Neuron (in vitro differentiated cells): ENCODE measurements around the gene WDHD1.
"Not testable (repeated sequence)": the region's sequence is repeated elsewhere in the genome, so short reads cannot be mapped to it uniquely, and the experiment has no call there.

ENCODE experiments used
- H2AFZ ChIP-seq: one replicate; pipeline ENCODE4 v1.6.1; 2013; ENCODE audit warnings: low read depth, mild to moderate bottlenecking, inconsistent platforms, low read length, moderate library complexity
- H3K27me3 ChIP-seq: one replicate; pipeline ENCODE4 v1.6.1; 2013; ENCODE audit warnings: low read length; ENCODE audit not compliant: insufficient read depth
- H3K36me3 ChIP-seq: one replicate; pipeline ENCODE4 v1.6.1; 2013; ENCODE audit warnings: low read length; ENCODE audit not compliant: insufficient read depth
- H3K4me1 ChIP-seq: one replicate; pipeline ENCODE4 v1.6.1; 2013; ENCODE audit warnings: low read length; ENCODE audit not compliant: insufficient read depth
- H3K4me3 ChIP-seq: 2 replicates; pipeline ENCODE4 v1.5.1; 2013; ENCODE audit warnings: mild to moderate bottlenecking, low read length, moderate library complexity
- H3K9me3 ChIP-seq: one replicate; pipeline ENCODE4 v1.6.1; 2013; ENCODE audit warnings: low read length

WDHD1 gene

GRCh38 chr14:55026793-55027561 lies at the start of gene WDHD1, which contains the start of gene SOCS4:
Gene WDHD1 (minus strand): TSS chr14:55027099. CDS start chr14:55026787, 312 bp downstream.
Gene SOCS4 (plus strand): TSS chr14:55027236. CDS start chr14:55043042, 15,806 bp downstream.
- no peaks in the 10 kb centered on the region for H3K9me3 ChIP-seq
- peaks cover 21% of the 10 kb centered on the region for H3K36me3 ChIP-seq
- H3K27me3 ChIP-seq: no peaks in the 10 kb centered on the region
- H2AFZ ChIP-seq: peak within 1 kb of the TSS; percentile 88
- H3K4me3 ChIP-seq: peak within 1 kb of the TSS; percentile 81
- H3K4me1 ChIP-seq: peaks cover 32% of the 10 kb centered on the region

GRCh38 chr14:55075628-55076175 lies 48.8 kb upstream of the WDHD1 start:
- no peaks in the 10 kb centered on the region for H3K36me3 ChIP-seq
- no peak overlapping the region for H3K4me3 ChIP-seq
- H2AFZ ChIP-seq: no peak overlapping the region
- H3K27me3 ChIP-seq: no peaks in the 10 kb centered on the region
- peaks cover 25% of the 10 kb centered on the region for H3K4me1 ChIP-seq
- no peaks in the 10 kb centered on the region for H3K9me3 ChIP-seq

GRCh38 chr14:55074662-55075061 lies 47.8 kb upstream of the WDHD1 start:
- Histone ChIP-seq H3K36me3 (no peaks in the 10 kb centered on the region), H3K4me3 (no peak overlapping the region), H3K4me1 (peaks cover 25% of the 10 kb centered on the region), H3K9me3 (no peaks in the 10 kb centered on the region), H3K27me3 (no peaks in the 10 kb centered on the region), H2AFZ (no peak overlapping the region)

GRCh38 chr14:55073856-55074255 lies 47.0 kb upstream of the WDHD1 start:
- Histone ChIP-seq H2AFZ (no peak overlapping the region), H3K4me1 (peaks cover 25% of the 10 kb centered on the region), H3K4me3 (no peak overlapping the region), H3K36me3 (no peaks in the 10 kb centered on the region), H3K27me3 (no peaks in the 10 kb centered on the region), H3K9me3 (no peaks in the 10 kb centered on the region)

- Histone ChIP-seq H2AFZ (no peak overlapping the region), H3K27me3 (no peaks in the 10 kb centered on the region), H3K9me3 (no peaks in the 10 kb centered on the region), H3K4me3 (no peak overlapping the region), H3K4me1 (peaks cover 23% of the 10 kb centered on the region), H3K36me3 (peaks cover 8% of the 10 kb centered on the region)
These were observed 45.2 kb upstream of the WDHD1 start for GRCh38 chr14:55071870-55072640.

- Histone ChIP-seq H3K36me3 (peaks cover 15% of the 10 kb centered on the region), H3K4me3 (no peak overlapping the region)
These were observed 44.1 kb upstream of the WDHD1 start for GRCh38 chr14:55070981-55071411.

GRCh38 chr14:55066223-55066622 lies 39.3 kb upstream of the WDHD1 start:
- H3K27me3 ChIP-seq: no peaks in the 10 kb centered on the region
- H2AFZ ChIP-seq: no peak overlapping the region
- no peak overlapping the region for H3K4me3 ChIP-seq
- no peaks in the 10 kb centered on the region for H3K4me1 ChIP-seq
- no peaks in the 10 kb centered on the region for H3K9me3 ChIP-seq
- peaks cover 63% of the 10 kb centered on the region for H3K36me3 ChIP-seq

More at GRCh38 chr14:55070981-55071411, 44.1 kb upstream of the WDHD1 start:
- Histone ChIP-seq H3K4me1 (peaks cover 21% of the 10 kb centered on the region), H3K27me3 (no peaks in the 10 kb centered on the region), H3K9me3 (no peaks in the 10 kb centered on the region), H2AFZ (no peak overlapping the region)

- peaks cover 71% of the 10 kb centered on the region for H3K36me3 ChIP-seq
These were observed 38.5 kb upstream of the WDHD1 start for GRCh38 chr14:55065411-55065810.

GRCh38 chr14:55064896-55065295 lies 38.0 kb upstream of the WDHD1 start:
- not testable (repeated sequence) for H3K4me1 ChIP-seq, H2AFZ ChIP-seq, H3K4me3 ChIP-seq, H3K27me3 ChIP-seq, H3K9me3 ChIP-seq
- peaks cover 73% of the 10 kb centered on the region for H3K36me3 ChIP-seq

More at GRCh38 chr14:55065411-55065810, 38.5 kb upstream of the WDHD1 start:
- Histone ChIP-seq H2AFZ (no peak overlapping the region), H3K4me3 (no peak overlapping the region), H3K27me3 (no peaks in the 10 kb centered on the region), H3K9me3 (no peaks in the 10 kb centered on the region), H3K4me1 (no peaks in the 10 kb centered on the region)

- H3K4me3 ChIP-seq: no peak overlapping the region
These were observed 35.8 kb upstream of the WDHD1 start for GRCh38 chr14:55062517-55063351.

GRCh38 chr14:55059333-55059732 lies 32.4 kb upstream of the WDHD1 start:
- no peak overlapping the region for H3K4me3 ChIP-seq
- peaks cover 85% of the 10 kb centered on the region for H3K36me3 ChIP-seq
- no peaks in the 10 kb centered on the region for H3K27me3 ChIP-seq
- H2AFZ ChIP-seq: no peak overlapping the region
- H3K9me3 ChIP-seq: peaks cover 12% of the 10 kb centered on the region
- no peaks in the 10 kb centered on the region for H3K4me1 ChIP-seq

More at GRCh38 chr14:55062517-55063351, 35.8 kb upstream of the WDHD1 start:
- Histone ChIP-seq H3K9me3 (peaks cover 3% of the 10 kb centered on the region), H3K4me1 (no peaks in the 10 kb centered on the region), H3K36me3 (peaks cover 89% of the 10 kb centered on the region), H3K27me3 (no peaks in the 10 kb centered on the region), H2AFZ (no peak overlapping the region)

GRCh38 chr14:55057919-55058318 lies 31.0 kb upstream of the WDHD1 start:
- H3K4me3 ChIP-seq: no peak overlapping the region
- H3K9me3 ChIP-seq: peaks cover 12% of the 10 kb centered on the region
- H3K4me1 ChIP-seq: peaks cover 7% of the 10 kb centered on the region
- H3K27me3 ChIP-seq: no peaks in the 10 kb centered on the region
- peaks cover 84% of the 10 kb centered on the region for H3K36me3 ChIP-seq
- no peak overlapping the region for H2AFZ ChIP-seq
